Stimulated activated CD8-positive, alpha-beta memory T cell treated with anti-CD3 and anti-CD28 coated beads, Interleukin-4, amount 100 ng/mL, for 1 hour (primary cell): ENCODE measurements around the gene YJEFN3.

ENCODE experiments used
- DNase-seq, 2 donors: peaks; one replicate each; pipeline ENCODE4 v3.0.0-alpha.2; 2020; ENCODE audit warnings: low read depth in 2 of 2, low spot score in 1 of 2

The YJEFN3 gene

DNA sequence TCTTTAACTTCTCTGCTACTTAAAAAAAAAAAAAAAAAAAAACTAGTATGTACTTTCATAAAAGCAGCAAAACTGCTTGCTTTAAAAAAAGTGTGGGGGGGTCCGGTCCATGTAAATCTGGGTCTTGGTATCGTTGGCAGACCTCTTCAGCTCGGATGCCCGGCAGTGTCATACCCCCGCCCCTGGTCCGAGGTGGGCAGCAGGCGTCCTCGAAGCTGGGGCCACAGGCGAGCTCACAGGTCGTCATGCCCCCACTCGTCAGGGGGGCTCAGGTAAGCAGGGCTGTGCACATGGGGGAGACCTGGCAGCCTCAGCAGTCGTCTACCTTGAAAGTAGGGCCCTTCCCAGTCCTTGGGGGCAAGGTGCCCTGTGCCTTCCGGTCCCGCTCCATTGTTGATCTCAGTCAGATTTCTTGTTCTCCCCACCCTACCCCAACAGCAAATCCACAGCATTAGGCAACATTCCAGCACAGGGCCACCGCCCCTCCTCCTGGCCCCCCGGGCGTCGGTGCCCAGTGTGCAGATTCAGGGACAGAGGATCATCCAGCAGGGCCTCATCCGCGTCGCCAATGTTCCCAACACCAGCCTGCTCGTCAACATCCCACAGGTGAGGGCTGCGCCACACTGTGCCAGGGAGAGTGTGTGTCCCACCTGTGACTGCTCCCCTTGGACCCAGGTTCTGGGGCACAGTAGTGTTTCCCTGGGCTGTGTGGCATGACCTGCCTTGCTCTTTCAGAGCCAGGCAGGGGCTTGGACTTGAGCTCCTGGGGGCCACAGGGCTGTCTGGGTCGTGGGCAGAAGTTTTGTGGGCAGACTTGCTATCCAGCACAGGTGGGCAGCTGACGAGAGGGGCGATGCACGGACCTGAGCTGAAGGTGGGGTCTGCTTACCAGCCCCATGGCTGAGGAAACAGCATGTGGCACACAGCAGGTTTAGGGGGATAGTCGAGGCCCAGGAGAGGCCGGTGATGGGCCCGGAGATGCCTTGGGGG lies 32.8 kb upstream of the YJEFN3 start:
- no peak for DNase-seq

DNA sequence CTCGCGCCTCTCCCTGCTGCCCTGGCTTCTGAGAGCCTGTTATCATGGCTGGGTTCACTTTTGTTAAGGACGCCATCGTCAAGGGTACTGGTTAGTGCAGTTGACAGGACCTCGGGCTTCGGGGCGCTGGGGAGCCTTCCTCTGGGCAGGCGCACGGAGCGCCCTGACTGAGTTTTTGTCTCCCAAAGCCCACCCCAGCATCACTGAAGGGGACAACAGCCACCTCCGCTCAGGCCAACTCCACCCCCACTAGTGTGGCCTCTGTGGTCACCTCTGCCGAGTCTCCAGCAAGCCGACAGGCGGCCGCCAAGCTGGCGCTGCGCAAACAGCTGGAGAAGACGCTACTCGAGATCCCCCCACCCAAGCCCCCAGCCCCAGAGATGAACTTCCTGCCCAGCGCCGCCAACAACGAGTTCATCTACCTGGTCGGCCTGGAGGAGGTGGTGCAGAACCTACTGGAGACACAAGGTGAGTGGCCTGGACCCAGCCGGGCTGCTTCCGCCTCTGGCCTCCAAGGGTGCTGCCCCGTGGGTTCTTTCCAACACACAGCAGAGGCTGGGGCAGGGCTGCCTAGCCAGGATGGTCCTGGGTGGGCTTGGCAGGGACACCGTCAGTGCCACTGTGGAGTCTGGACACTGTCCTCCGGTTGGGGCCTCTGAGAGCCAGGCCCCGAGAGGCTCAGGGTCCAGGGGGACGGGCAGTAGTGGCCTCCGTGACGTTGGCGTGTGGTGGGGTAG lies 30.3 kb upstream of the YJEFN3 start:
- no peak for DNase-seq

- DNase-seq, result no peak
Measured at GRCh38 chr19:19499272-19499995, 29.3 kb upstream of the YJEFN3 start.

DNA sequence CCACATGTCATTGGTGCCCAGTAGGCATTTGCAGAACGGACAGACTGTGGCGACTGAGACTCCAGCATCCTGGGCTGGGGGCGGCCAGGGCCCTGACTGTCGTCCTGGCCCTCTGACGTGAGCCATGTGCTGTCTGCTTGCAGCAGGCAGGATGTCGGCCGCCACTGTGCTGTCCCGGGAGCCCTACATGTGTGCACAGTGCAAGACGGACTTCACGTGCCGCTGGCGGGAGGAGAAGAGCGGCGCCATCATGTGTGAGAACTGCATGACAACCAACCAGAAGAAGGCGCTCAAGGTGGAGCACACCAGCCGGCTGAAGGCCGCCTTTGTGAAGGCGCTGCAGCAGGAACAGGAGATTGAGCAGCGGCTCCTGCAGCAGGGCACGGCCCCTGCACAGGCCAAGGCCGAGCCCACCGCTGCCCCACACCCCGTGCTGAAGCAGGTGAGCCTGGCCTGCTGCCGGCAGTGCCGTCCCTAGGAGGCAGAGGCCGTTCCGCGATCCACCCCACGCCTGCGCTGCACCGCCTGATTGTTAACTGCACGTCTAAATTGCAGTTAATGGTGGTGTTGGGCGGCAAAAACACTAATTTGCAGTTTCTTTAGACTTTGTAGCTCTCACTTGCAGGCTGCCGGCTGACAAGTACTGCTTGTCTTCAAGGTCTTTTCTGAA lies 27.6 kb upstream of the YJEFN3 start:
- DNase-seq, result no peak

DNA sequence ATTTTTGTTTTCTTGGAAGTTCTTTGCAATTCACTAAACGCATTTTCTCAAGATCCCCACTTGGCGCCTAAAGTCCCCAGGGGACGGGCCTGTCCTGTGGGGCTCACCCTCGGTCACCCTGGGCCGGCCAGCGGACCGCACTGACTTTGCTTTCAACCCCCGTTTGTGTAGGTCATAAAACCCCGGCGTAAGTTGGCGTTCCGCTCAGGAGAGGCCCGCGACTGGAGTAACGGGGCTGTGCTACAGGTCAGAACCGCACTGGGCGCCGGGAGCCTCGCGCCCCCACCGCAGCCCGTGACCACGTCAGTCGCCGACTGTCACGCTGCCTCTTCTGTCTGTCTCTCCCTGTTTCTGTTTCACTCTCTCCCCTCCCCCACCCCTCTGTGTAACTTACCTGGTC lies 26.9 kb upstream of the YJEFN3 start:
- DNase-seq, result no peak

DNA sequence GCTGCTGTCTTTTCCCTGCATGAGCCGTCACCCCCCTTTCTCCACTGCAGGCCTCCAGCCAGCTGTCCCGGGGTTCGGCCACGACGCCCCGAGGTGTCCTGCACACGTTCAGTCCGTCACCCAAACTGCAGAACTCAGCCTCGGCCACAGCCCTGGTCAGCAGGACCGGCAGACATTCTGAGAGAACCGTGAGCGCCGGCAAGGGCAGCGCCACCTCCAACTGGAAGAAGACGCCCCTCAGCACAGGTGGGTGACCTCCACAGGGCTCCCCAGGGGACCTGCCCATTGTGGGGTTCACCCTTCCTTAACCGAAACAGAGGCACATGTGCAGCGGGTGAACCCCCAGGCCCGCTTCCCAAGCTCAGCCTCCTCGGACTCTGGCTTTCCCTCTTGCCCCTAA lies 26.4 kb upstream of the YJEFN3 start:
- DNase-seq, result no peak

- DNase-seq, result no peak
Measured at GRCh38 chr19:19502808-19503602, 25.7 kb upstream of the YJEFN3 start.

DNA sequence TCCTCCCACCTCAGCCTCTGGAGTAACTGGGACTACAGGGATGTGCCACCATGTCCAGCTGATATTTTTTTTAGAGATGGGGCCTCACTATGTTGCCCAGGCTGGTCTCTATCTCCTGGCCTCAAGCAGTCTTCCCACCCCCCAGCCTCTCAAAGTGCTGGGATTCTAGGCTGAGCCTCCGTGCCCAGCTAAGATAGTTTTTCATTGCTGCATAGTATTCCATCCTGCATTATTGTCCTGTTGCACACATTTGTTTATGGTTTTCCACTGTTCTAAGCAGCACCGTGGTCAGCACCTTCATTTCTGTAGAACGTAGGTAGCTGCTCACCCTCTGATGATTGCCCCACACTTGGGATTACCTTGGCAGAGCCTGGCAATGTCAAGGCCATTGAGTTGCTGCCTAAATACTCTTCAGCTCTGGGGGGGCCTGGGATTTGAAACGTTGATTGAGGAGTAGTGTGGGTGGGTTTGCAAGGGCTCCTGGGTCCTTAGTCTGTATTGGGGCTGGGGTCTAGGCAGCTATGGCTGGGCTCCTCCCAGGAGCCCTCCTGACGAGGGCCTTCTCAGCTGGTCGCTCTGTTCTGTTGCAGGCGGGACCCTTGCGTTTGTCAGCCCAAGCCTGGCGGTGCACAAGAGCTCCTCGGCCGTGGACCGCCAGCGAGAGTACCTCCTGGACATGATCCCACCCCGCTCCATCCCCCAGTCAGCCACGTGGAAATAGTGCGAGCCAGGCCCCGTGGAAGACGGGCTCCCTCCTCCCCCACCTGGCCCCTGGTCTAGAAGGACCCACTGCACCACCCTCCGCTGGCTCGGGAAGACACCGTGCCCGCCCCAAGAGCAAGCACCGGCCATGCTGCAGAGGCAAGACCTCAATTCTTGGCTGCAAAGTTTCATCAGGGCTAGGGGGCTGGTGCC lies 23.7 kb upstream of the YJEFN3 start:
- DNase-seq, result no peak

GRCh38 chr19:19505669-19506326 lies 22.9 kb upstream of the YJEFN3 start:
- DNase-seq, result no peak

- DNase-seq, result no peak
Measured at GRCh38 chr19:19506592-19506991, 22.1 kb upstream of the YJEFN3 start.

GRCh38 chr19:19507354-19507753 lies 21.4 kb upstream of the YJEFN3 start:
- no peak for DNase-seq

DNA sequence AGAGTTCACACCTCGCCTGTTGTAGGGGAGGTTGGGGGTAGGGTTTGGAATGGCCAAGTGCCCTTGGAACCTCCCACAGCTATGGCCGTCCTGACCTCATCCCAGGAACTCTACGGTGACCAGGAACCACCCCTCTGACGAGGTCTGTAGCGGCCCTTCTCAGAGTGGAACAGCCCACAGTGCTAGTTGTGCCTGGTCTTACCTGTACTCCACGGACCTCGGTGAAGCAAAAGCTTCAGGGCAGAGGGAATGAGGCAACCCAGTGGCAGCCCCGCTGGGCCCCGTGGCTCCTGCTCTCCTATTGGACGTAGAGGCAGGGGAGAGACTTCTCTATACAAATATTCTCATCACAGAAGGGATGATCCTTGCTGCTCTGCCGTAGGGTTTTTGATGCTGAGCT lies 20.5 kb upstream of the YJEFN3 start:
- no peak for DNase-seq

- DNase-seq, result no peak
Measured at GRCh38 chr19:19510432-19510831, 18.3 kb upstream of the YJEFN3 start.

DNA sequence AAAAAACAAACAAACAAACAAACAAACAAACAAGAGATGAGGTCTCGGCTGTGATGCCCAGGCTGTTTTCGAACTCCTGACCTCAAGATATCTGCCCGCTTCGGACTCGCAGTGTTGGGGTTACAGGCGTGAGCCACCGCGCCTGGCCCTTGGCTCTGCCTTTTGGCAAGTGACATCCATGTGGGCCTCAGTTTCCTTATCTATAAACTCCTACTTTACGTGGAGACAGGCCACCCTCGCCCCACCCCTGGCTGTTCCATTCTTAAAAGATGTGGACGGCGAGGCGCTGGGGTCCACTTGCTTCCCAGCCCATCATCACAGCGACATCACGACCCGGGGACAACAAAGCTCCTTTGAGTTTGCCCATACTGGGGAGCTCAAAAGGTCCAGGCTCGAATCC lies 15.0 kb upstream of the YJEFN3 start:
- DNase-seq, result no peak

GRCh38 chr19:19514215-19514657 lies 14.5 kb upstream of the YJEFN3 start:
- DNase-seq, result no peak

GRCh38 chr19:19514881-19515641 lies 13.7 kb upstream of the YJEFN3 start, which contains the start of gene TSSK6:
TSS of gene TSSK6 (minus strand) at chr19:19515548. CDS start at chr19:19515427, 121 bp downstream.
- no peak for DNase-seq

DNA sequence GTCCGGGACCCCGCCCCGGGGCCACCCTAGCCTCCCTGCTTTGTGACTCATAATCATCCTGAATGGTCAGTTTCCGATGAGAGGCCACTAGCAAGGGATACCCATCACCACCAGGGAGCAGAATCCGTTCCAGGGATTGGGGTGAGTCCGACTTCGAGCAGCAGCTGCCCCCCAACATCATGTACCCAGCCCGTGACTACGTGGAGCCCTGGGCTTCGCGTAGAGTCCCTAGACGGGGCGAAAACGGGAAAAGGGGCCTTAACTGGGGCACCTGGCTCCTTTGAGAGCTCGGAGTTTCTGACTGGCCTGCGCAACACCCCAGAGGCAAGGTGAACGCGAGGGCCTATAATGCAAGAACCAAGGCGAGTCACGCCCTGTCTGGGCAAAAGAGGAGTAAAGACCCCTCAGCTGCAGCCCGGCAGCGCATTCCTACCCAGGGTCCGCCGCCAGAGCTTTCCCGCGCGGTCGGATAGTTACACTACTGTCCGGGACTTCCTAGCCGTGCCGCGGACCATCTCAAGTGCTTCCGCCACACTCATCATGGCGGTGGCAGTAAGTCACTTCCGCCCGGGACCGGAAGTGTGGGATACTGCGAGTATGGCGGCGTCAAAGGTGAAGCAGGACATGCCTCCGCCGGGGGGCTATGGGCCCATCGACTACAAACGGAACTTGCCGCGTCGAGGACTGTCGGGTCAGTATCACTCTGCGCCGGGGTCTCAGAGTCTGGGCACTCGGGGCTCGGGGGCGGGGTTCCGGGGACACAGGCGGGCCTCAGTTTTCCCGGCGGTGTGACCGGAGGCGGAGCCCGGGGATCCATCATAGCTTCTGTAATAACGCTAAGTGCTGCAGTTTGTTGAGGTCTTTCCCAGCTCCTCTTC lies 12.8 kb upstream of the YJEFN3 start, which contains the start of gene NDUFA13:
Gene NDUFA13, plus strand, starts transcription at position 584 of the 878 bp plus-strand sequence. Its CDS starts 14 bp downstream, at position 598.
- peak; percentile 85 to 89 for DNase-seq
